Adrenal gland (tissue), 12 donors: ENCODE results near the gene MIER1. TPM values are rescaled to one million over a fixed set of nuclear protein-coding genes. Genes with fewer than 3 reads are reported as not detected.
A peak's percentile ranks its signal among the peaks of the same experiment; 100 is the strongest.

Experiments
- DNase-seq, 7 donors: peaks; one replicate each; pipeline ENCODE4 v3.0.0-alpha.2; 2019 to 2020
- H3K27ac ChIP-seq, 5 donors: fragments of 200-600 bp; sonication (generic) in 4 of 5; 1 replicate in 3 of 5; 2 replicates in 2 of 5; pipeline versions ENCODE4 v1.5.1 to v1.8.0; 2016 to 2020; ENCODE audit warnings: mild to moderate bottlenecking in 1 of 5
- H3K27me3 ChIP-seq: fragments of 200-600 bp; 2 replicates; pipeline ENCODE4 v1.8.0; 2021
- H3K36me3 ChIP-seq, 2 donors: fragments of 200-600 bp; replicated peaks in 1 of 2; 1 replicate in 1 of 2; 2 replicates in 1 of 2; pipeline versions ENCODE4 v1.5.1 to v1.8.0; 2018 to 2022
- H3K4me1 ChIP-seq, 2 donors: fragments of 200-600 bp; replicated peaks in 1 of 2; 1 replicate in 1 of 2; 2 replicates in 1 of 2; pipeline versions ENCODE4 v1.5.1 to v1.8.0; 2018 to 2021
- H3K4me3 ChIP-seq, 4 donors: fragments of 200-600 bp; sonication (generic) in 3 of 4; one replicate each; pipeline ENCODE4 v1.5.1; 2016 to 2018
- H3K9me3 ChIP-seq, 3 donors: fragments of 200-600 bp; sonication (generic) in 1 of 3; replicated peaks in 1 of 3; 1 replicate in 2 of 3; 2 replicates in 1 of 3; pipeline versions ENCODE4 v1.5.1 to v1.8.0; 2016 to 2021
- CTCF ChIP-seq, 6 experiments: fragments of 450-650 bp in 4 of 6; fragments of 200-600 bp in 2 of 6; sonication (generic) in 1 of 6; IDR thresholded peaks; 1 replicate in 5 of 6; 2 replicates in 1 of 6; pipeline versions ENCODE4 v1.5.1 to v1.8.0; 2016 to 2021; ENCODE audit warnings: antibody characterized with exemption in 6 of 6, mild to moderate bottlenecking in 2 of 6, moderate library complexity in 1 of 6
- POLR2A ChIP-seq, 2 donors: fragments of 450-650 bp; IDR thresholded peaks; one replicate each; pipeline ENCODE4 v1.6.1; 2017; ENCODE audit warnings: antibody characterized with exemption in 2 of 2, mild to moderate bottlenecking in 2 of 2, moderate library complexity in 1 of 2
- WGBS, 4 donors: extraction: QIAGEN DNeasy Blood & Tissue Kit in 2 of 4; methylation state at CpG; one replicate each; pipeline versions ENCODE4 v1.1.5 to v1.1.7; 2013 to 2017; 5-methylcytosine and 5-hydroxymethylcytosine counted together
- intact Hi-C, 2 donors: fragments of 100-400 bp; cut with DNase I; formaldehyde crosslinking; loops; one replicate each; pipeline versions ENCODE4 v1.14.1 to v1.15.0; 2022 to 2023
- polyA plus RNA-seq, 3 donors: library from polyadenylated mRNA; stranded (reverse); fragments of 200-250 nt in 2 of 3; fragments of 350-450 nt in 1 of 3; fragmentation: Illumina TruSeq in 1 of 3; extraction: RNeasy Lipid Tissue Mini Kit (QIAGEN cat#74804) in 1 of 3; gene quantifications; one replicate each; pipeline ENCODE4 v1.2.3, GENCODE V29; 2013 to 2014
- total RNA-seq, 9 donors: library from RNA; depleted of rRNA in 4 of 9; stranded (reverse); fragments of >200 nt in 4 of 9; fragments of 120-200 nt in 1 of 9; fragmentation: NEBNext Ultra II Directional in 1 of 9; extraction: Animal tissue kit (Norgen Biotek cat#: 25700) in 1 of 9; gene quantifications; one replicate each; pipeline versions ENCODE4 v1.1.0 to v1.2.4, GENCODE V29; 2013 to 2023
- donor health status: healthy with polysubstance abuse.
- donor health status: Bipolar disorder and iron deficiency.
- donor health status: DM: yes; HTN: yes; CAD: no.
- donor health status: DM: no; HTN: no; CAD: no.
- donor health status: DM: no; HTN: no; CAD: no.
- donor health status: DM: yes; HTN: yes; CAD: no.

MIER1 gene
- total and polyA plus RNA-seq, 12 donors: 13.0 to 62.9 (median 37.3) TPM

- peaks cover 0 to 4% of the 10 kb centered on the region in 2 donors for H3K36me3 ChIP-seq
- H3K27me3 ChIP-seq: no peaks in the 10 kb centered on the region
- H3K4me1 ChIP-seq: peaks cover 0 to 19% of the 10 kb centered on the region in 2 donors
- TF ChIP-seq POLR2A (IDR thresholded peaks at IDR 0.05) (no peak), CTCF (IDR thresholded peaks at IDR 0.05) (no peak)
- intact Hi-C loops: no loop called here
- H3K9me3 ChIP-seq: no peaks in the 10 kb centered on the region
- H3K27ac ChIP-seq: peak overlapping the region in 1 of 5 donors; percentile 9
- no peak for DNase-seq
- WGBS, 4 donors: 38 to 72% (median 50%) methylated on average over 2 of the region's 2 CpGs
- H3K4me3 ChIP-seq: no peak overlapping the region
Observed at GRCh38 chr1:67020765-67021164, 96.0 kb downstream of the MIER1 start.

- WGBS, 4 donors: 90 to 100% (median 94%) methylated on average over 1 of the region's 1 CpG
- H3K4me1 ChIP-seq: no peaks in the 10 kb centered on the region
- H3K9me3 ChIP-seq: peaks cover 0 to 7% (median 0%) of the 10 kb centered on the region in 3 donors
- intact Hi-C loops: no loop called here
- no peaks in the 10 kb centered on the region for H3K27me3 ChIP-seq
- H3K36me3 ChIP-seq: no peaks in the 10 kb centered on the region
- no peak for DNase-seq
- H3K4me3 ChIP-seq: no peak overlapping the region
- TF ChIP-seq POLR2A (IDR thresholded peaks at IDR 0.05) (no peak), CTCF (IDR thresholded peaks at IDR 0.05) (no peak)
- no peak overlapping the region for H3K27ac ChIP-seq
Observed at GRCh38 chr1:67029472-67029871, 104.7 kb downstream of the MIER1 start.

GRCh38 chr1:67031121-67031858, 106.5 kb downstream of the MIER1 start:
- Histone ChIP-seq H3K4me1 (no peaks in the 10 kb centered on the region), H3K4me3 (no peak overlapping the region), H3K27ac (no peak overlapping the region), H3K36me3 (no peaks in the 10 kb centered on the region), H3K9me3 (peaks cover 0 to 7% (median 0%) of the 10 kb centered on the region in 3 donors), H3K27me3 (no peaks in the 10 kb centered on the region)
- DNase-seq: no peak
- no peak for TF ChIP-seq POLR2A (IDR thresholded peaks at IDR 0.05)
- no peak for TF ChIP-seq CTCF (IDR thresholded peaks at IDR 0.05)
- intact Hi-C loops: no loop called here
- WGBS, 4 donors: 76 to 89% (median 82%) methylated on average over 5 of the region's 5 CpGs

- no peak overlapping the region for H3K27ac ChIP-seq
- intact Hi-C loops: no loop called here
- DNase-seq: no peak
- H3K4me3 ChIP-seq: no peak overlapping the region
- no peaks in the 10 kb centered on the region for H3K36me3 ChIP-seq
- 90 to 98% (median 96%) methylated on average over 4 of the region's 4 CpGs for WGBS, 4 donors
- no peaks in the 10 kb centered on the region for H3K4me1 ChIP-seq
- H3K9me3 ChIP-seq: peaks cover 0 to 7% (median 0%) of the 10 kb centered on the region in 3 donors
- no peak for TF ChIP-seq POLR2A (IDR thresholded peaks at IDR 0.05)
- no peak for TF ChIP-seq CTCF (IDR thresholded peaks at IDR 0.05)
- no peaks in the 10 kb centered on the region for H3K27me3 ChIP-seq
Observed at GRCh38 chr1:67031859-67032247, 107.1 kb downstream of the MIER1 start.

Other genes with a start within 250 kb of the MIER1 start
- 1 to 10 TPM in 3 of 9 donors, under 1 TPM in 3, not detected in 3; 0.21 to 2.6 (median 1.1) TPM for gene DYNLT5, start 172.5 kb upstream of the MIER1 start, total RNA-seq
- under 1 TPM; 0.33 to 0.80 (median 0.40) TPM for gene DYNLT5, start 172.5 kb upstream of the MIER1 start, polyA plus RNA-seq
- gene INSL5, start 123.7 kb upstream of the MIER1 start, total RNA-seq: not detected
- gene INSL5, start 123.7 kb upstream of the MIER1 start, polyA plus RNA-seq: not detected
- gene DNAI4, start 134 bp upstream of the MIER1 start, total RNA-seq: 1 to 10 TPM; 1.6 to 9.0 (median 4.3) TPM
- gene DNAI4, start 134 bp upstream of the MIER1 start, polyA plus RNA-seq: 1 to 10 TPM; 2.0 to 4.4 (median 4.1) TPM
- 10 to 100 TPM in 8 of 9 donors, 1 to 10 TPM in 1; 9.4 to 34.7 (median 14.0) TPM for gene SLC35D1, start 129.2 kb downstream of the MIER1 start, total RNA-seq
- gene SLC35D1, start 129.2 kb downstream of the MIER1 start, polyA plus RNA-seq: 10 to 100 TPM in 1 of 3 donors, 1 to 10 TPM in 2; 1.9 to 15.7 (median 1.9) TPM
- gene C1orf141, start 210.0 kb downstream of the MIER1 start, total RNA-seq: under 1 TPM in 1 of 9 donors, not detected in 8; 0.61 TPM
- gene C1orf141, start 210.0 kb downstream of the MIER1 start, polyA plus RNA-seq: not detected
- 1 to 10 TPM; 1.0 to 9.5 (median 1.9) TPM for gene IL23R, start 241.5 kb downstream of the MIER1 start, total RNA-seq
- 1 to 10 TPM in 1 of 3 donors, under 1 TPM in 2; 0.03 to 2.0 (median 0.16) TPM for gene IL23R, start 241.5 kb downstream of the MIER1 start, polyA plus RNA-seq